ENCODE measurements around the gene SCN4A. TPM values are rescaled to one million over a fixed set of nuclear protein-coding genes. Genes with fewer than 3 reads are reported as not detected.

The SCN4A gene
- total RNA-seq, 2 experiments from 2014 or later = 0.08 to 0.13 TPM

DNA sequence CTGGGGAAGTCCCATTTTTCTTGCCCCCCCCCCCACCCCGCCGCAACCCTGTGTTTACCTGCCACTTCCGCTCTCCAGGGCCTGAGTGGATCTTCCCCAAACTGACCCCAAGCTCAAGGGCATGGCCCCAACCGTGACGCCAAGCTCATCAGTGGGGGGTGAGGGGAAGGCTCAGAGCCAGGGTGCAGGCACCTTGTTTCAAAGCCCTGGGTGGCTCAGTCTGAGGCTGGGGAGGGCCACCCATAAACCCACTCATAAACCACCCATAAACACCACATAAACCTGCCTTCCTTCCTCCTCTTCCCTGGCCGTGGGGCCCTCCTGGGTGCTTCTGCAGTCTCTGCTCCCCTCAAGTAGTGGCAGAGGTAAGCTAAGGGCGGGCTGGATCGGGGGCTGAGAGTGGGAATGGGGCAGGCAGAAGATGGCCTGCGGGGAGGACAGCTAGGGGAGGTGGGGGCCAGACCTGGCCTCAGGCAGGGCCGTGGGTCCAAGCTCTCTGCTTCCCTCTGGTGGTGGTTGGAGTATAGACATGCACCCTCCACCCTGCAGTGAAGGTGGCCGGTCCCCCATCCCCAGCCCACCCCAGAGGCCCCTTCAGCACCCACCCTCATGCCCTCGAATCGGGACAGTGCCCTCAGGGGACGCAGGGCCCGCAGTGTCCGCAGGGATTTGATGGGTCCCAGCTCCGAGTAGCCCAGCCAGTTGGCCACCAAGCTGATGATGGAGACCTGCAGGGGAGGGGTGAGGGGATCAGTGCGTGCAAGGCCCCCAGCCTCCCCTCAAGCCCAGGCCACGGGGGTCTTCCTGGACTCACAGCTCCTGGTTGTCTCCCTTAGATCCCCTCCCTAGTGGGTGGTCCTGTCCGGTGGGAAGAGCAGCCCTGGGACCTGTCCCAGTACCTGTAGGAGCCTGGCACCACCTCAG lies 26.0 kb downstream of the SCN4A start:
- Mint-ChIP-seq H3K27me3 (peaks cover 10% of the 10 kb centered on the region), H3K4me1 (peaks cover 22% of the 10 kb centered on the region), H3K36me3 (ENCODE audit: low read depth) (no peaks in the 10 kb centered on the region), H3K4me3 (peak overlapping the region; percentile 37), H3K9me3 (no peaks in the 10 kb centered on the region), H3K27ac (peak overlapping the region; percentile 71)
- DNase-seq = peak; percentile 67
- ChIA-PET POLR2A (interaction anchor here (0.7 to 1.9 kb wide), 17 partner anchors 10 to 246 kb away, joined by 3 to 15 read pairs (median 4); partner anchors contain the start of genes CD79B, ICAM2 and PRR29), CTCF (interaction anchor here (0.8 to 2.8 kb wide), 39 partner anchors 8 to 574 kb away, joined by 3 to 59 read pairs (median 6); partner anchors contain the start of genes CD79B, CSHL1, ERN1 and GH1)

GRCh38 chr17:63945784-63946439 lies 26.8 kb downstream of the SCN4A start:
- ChIA-PET POLR2A (interaction anchor here (0.9 to 1.9 kb wide), 14 partner anchors 11 to 245 kb away, joined by 3 to 15 read pairs (median 6); partner anchors contain the start of genes CD79B, ICAM2 and PRR29), CTCF (interaction anchor here (0.8 to 2.8 kb wide), 39 partner anchors 9 to 574 kb away, joined by 3 to 59 read pairs (median 6); partner anchors contain the start of genes CD79B, CSHL1, ERN1 and GH1)
- H3K4me3 Mint-ChIP-seq = no peak overlapping the region

GRCh38 chr17:63944736-63945499 lies 27.8 kb downstream of the SCN4A start:
- Mint-ChIP-seq H3K27ac (no peak overlapping the region), H3K4me1 (peaks cover 22% of the 10 kb centered on the region), H3K36me3 (ENCODE audit: low read depth) (no peaks in the 10 kb centered on the region)

More at GRCh38 chr17:63945784-63946439, 26.8 kb downstream of the SCN4A start:
- no peak overlapping the region for H3K27ac Mint-ChIP-seq
- no peaks in the 10 kb centered on the region for H3K9me3 Mint-ChIP-seq
- H3K4me1 Mint-ChIP-seq = peaks cover 22% of the 10 kb centered on the region
- H3K36me3 Mint-ChIP-seq (ENCODE audit: low read depth) = no peaks in the 10 kb centered on the region
- no peak for DNase-seq
- H3K27me3 Mint-ChIP-seq = peaks cover 10% of the 10 kb centered on the region

DNA sequence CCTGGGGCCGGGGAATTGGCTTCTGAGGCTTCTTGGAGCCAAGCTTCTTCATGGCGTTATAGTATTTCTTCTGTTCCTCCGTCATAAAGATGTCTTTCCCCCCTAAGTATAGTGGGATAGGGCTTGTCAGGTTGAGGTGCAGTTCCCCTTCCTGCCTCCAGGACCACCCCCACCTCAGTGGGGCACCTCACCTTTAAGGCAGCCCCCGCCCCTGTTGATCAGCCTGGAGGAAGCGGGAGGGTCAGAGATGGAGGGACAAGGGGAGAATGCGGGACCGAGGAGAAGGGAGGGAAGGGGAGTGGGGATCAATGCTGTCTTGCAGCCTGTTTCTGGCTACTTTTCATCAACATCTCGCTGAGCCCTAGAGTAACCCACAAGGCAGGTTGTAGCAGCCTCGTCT lies 29.0 kb downstream of the SCN4A start:
- H3K27ac Mint-ChIP-seq = no peak overlapping the region
- H3K4me1 Mint-ChIP-seq = peaks cover 27% of the 10 kb centered on the region
- POLR2A ChIA-PET = no interaction called here
- no peaks in the 10 kb centered on the region for H3K9me3 Mint-ChIP-seq
- CTCF ChIA-PET = no interaction called here
- no peak for DNase-seq
- no peaks in the 10 kb centered on the region for H3K36me3 Mint-ChIP-seq (ENCODE audit: low read depth)
- peaks cover 10% of the 10 kb centered on the region for H3K27me3 Mint-ChIP-seq
- no peak overlapping the region for H3K4me3 Mint-ChIP-seq

More at GRCh38 chr17:63944736-63945499, 27.8 kb downstream of the SCN4A start:
- CTCF ChIA-PET = interaction anchor here (1.7 to 2.8 kb wide), 4 partner anchors 10 to 81 kb away, joined by 8 to 59 read pairs (median 20); partner anchors contain the start of gene GH1
- DNase-seq = no peak
- Mint-ChIP-seq H3K4me3 (no peak overlapping the region), H3K27me3 (peaks cover 10% of the 10 kb centered on the region), H3K9me3 (no peaks in the 10 kb centered on the region)
- POLR2A ChIA-PET = interaction anchor here (1.2 to 1.9 kb wide), 4 partner anchors 12 to 201 kb away, joined by 5 to 10 read pairs (median 7); partner anchors contain the start of gene CD79B

DNA sequence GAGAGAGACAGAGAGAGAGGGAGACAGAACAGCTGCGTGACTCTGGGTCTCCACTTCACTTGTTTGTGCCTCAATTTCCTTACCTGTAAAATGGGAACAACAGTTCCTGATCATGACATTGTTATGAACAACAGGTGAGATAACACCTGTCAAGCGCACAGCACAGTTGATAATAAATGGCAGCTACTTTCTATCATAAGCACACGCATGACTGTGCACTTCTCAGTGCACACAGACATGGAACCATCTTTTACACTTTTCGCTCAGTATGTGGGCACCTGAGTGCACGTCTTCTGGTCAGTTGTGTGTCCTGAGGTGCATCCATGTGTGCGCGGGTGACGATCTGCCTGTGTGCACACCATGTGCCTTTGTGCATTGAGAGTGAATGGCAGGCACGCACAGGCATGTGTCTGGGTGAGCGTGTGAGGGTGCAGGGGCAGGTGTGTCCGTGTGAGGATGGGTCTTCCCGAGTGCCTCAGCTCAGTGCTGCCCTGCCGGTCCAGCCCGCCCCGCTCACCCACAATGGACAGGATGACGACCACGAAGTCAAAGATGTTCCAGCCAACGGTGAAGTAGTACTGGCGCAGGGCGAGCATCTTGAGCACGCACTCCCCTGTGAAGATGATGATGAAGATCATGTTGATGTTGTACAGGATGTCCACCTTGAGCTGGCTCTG lies 30.3 kb downstream of the SCN4A start:
- DNase-seq = no peak
- ChIA-PET CTCF (interaction anchor here (1.7 kb wide), 1 partner anchor 23 kb away, joined by 4 read pairs; no protein-coding TSS in a partner anchor), POLR2A (interaction anchor here (0.8 kb wide), 1 partner anchor 24 kb away, joined by 3 read pairs; the partner anchor contains the start of gene GH1)
- H3K4me1 Mint-ChIP-seq = peaks cover 31% of the 10 kb centered on the region
- H3K27me3 Mint-ChIP-seq = peaks cover 10% of the 10 kb centered on the region
- no peaks in the 10 kb centered on the region for H3K36me3 Mint-ChIP-seq (ENCODE audit: low read depth)
- no peak overlapping the region for H3K4me3 Mint-ChIP-seq
- no peaks in the 10 kb centered on the region for H3K9me3 Mint-ChIP-seq
- no peak overlapping the region for H3K27ac Mint-ChIP-seq

DNA sequence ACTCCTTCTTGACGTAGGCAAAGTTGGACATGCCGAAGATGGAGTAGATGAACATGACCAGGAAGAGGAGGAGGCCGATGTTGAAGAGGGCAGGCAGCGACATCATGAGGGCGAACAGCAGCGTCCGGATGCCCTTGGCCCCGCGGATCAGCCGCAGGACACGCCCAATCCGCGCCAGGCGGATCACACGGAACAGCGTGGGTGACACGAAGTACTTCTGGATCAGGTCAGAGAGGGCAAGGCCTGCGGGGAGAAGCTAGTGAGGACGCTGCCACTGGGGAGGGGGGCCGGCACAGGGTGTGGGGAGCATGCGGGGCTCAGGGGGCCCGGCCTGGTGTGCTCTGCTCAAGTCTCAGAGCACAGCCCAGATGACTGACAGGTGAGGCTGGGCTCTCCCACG lies 31.0 kb downstream of the SCN4A start:
- no peak overlapping the region for H3K27ac Mint-ChIP-seq
- H3K4me1 Mint-ChIP-seq = peaks cover 27% of the 10 kb centered on the region
- ChIA-PET POLR2A (interaction anchor here (0.8 to 1.3 kb wide), 2 partner anchors 10 to 23 kb away, joined by 3 to 5 read pairs; partner anchors contain the start of genes CD79B and GH1), CTCF (interaction anchor here (1.7 kb wide), 1 partner anchor 22 kb away, joined by 4 read pairs; no protein-coding TSS in a partner anchor)
- no peaks in the 10 kb centered on the region for H3K9me3 Mint-ChIP-seq
- H3K4me3 Mint-ChIP-seq = no peak overlapping the region
- no peaks in the 10 kb centered on the region for H3K36me3 Mint-ChIP-seq (ENCODE audit: low read depth)
- peaks cover 10% of the 10 kb centered on the region for H3K27me3 Mint-ChIP-seq
- DNase-seq = no peak

- CTCF ChIA-PET = interaction anchor here (0.7 kb wide), 1 partner anchor 192 kb away, joined by 3 read pairs; no protein-coding TSS in a partner anchor
Observed at GRCh38 chr17:63941162-63941561, 31.6 kb downstream of the SCN4A start.

DNA sequence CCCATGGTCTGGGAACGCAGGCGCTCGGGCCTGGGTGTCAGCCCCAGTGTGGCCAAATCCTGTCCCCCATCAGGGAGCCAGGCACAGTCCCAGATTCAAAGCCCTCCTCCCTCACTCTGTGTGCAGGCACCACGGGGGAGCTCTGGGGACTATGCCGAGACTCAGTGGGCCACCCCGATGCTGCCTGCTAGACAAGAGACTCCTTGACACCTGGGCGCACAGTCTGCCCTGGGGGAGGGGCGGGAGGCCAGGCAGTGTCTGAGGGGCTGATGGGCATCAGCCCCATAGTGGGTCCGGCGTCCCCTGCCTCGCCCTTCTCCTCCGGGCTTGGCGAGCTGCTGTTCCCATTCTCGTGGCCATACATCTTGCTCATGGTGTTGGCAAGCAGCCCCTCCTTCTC lies 32.1 kb downstream of the SCN4A start:
- Mint-ChIP-seq H3K27me3 (peaks cover 15% of the 10 kb centered on the region), H3K36me3 (ENCODE audit: low read depth) (no peaks in the 10 kb centered on the region), H3K4me1 (peaks cover 15% of the 10 kb centered on the region), H3K9me3 (no peaks in the 10 kb centered on the region), H3K27ac (no peak overlapping the region), H3K4me3 (no peak overlapping the region)
- CTCF ChIA-PET = interaction anchor here (0.7 kb wide), 1 partner anchor 193 kb away, joined by 3 read pairs; no protein-coding TSS in a partner anchor
- POLR2A ChIA-PET = interaction anchor here (0.6 to 1.5 kb wide), 4 partner anchors 9 to 14 kb away, joined by 3 to 5 read pairs (median 4); partner anchors contain the start of gene CD79B
- no peak for DNase-seq

More at GRCh38 chr17:63941162-63941561, 31.6 kb downstream of the SCN4A start:
- H3K4me1 Mint-ChIP-seq = peaks cover 21% of the 10 kb centered on the region
- DNase-seq = no peak
- H3K27me3 Mint-ChIP-seq = peaks cover 13% of the 10 kb centered on the region
- no peaks in the 10 kb centered on the region for H3K36me3 Mint-ChIP-seq (ENCODE audit: low read depth)
- no peaks in the 10 kb centered on the region for H3K9me3 Mint-ChIP-seq
- no peak overlapping the region for H3K4me3 Mint-ChIP-seq
- H3K27ac Mint-ChIP-seq = no peak overlapping the region
- POLR2A ChIA-PET = interaction anchor here (0.6 to 1.3 kb wide), 2 partner anchors 9 to 15 kb away, joined by 4 to 5 read pairs; partner anchors contain the start of gene CD79B

DNA sequence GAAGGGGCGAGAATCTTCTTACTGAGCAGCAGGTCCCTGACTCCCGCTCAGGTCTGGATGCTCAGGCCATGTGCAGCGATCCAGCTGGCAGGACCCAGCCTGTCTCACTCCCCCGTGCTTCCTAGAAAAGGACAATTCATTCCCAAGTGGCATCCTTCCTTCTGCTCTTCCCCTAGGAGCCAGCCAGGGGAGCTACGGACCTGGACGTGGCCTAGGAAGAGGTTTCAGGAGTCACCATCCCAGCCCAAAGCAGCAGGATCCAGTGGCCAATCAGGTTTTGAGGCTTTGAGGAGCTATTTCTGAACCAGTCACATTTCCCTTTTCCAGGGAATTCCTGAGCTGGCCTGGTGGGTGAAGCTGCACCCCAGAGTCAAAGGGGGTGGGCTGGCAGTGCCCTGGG lies 32.8 kb downstream of the SCN4A start:
- no peaks in the 10 kb centered on the region for H3K9me3 Mint-ChIP-seq
- no peaks in the 10 kb centered on the region for H3K36me3 Mint-ChIP-seq (ENCODE audit: low read depth)
- ChIA-PET POLR2A (interaction anchor here (0.7 to 1.5 kb wide), 3 partner anchors 9 to 39 kb away, joined by 3 to 4 read pairs (median 3); no protein-coding TSS in a partner anchor), CTCF (no interaction called here)
- no peak overlapping the region for H3K4me3 Mint-ChIP-seq
- peaks cover 9% of the 10 kb centered on the region for H3K4me1 Mint-ChIP-seq
- DNase-seq = no peak
- H3K27me3 Mint-ChIP-seq = peaks cover 17% of the 10 kb centered on the region
- H3K27ac Mint-ChIP-seq = no peak overlapping the region

DNA sequence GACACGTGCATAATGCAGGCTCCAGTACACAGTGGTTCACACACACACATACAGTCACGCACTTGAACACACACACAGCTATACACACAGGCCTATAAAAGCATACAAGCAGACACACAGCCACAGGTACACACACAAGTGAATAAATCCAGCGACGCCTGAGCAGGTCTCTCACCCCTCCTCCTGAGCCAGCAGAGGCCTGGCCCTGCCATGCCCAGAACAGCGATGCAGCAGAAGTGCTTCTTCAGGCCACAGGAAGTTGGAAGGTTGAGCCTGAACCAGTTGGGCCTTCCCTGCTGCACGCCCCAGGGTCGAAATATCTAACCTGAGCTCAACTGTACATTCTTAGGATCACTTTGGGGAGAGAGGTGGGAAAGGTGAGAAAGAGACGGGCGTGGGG lies 33.3 kb downstream of the SCN4A start:
- H3K27ac Mint-ChIP-seq = no peak overlapping the region

GRCh38 chr17:63937920-63938319 lies 34.8 kb downstream of the SCN4A start:
- no peak overlapping the region for H3K27ac Mint-ChIP-seq
- POLR2A ChIA-PET = no interaction called here
- peaks cover 14% of the 10 kb centered on the region for H3K27me3 Mint-ChIP-seq
- no peaks in the 10 kb centered on the region for H3K36me3 Mint-ChIP-seq (ENCODE audit: low read depth)
- H3K9me3 Mint-ChIP-seq = no peaks in the 10 kb centered on the region
- no peak for DNase-seq
- CTCF ChIA-PET = interaction anchor here (1.0 kb wide), 1 partner anchor 196 kb away, joined by 5 read pairs; no protein-coding TSS in a partner anchor
- H3K4me3 Mint-ChIP-seq = no peak overlapping the region
- H3K4me1 Mint-ChIP-seq = peaks cover 12% of the 10 kb centered on the region

More for the DNA sequence above, 33.3 kb downstream of the SCN4A start:
- H3K4me1 Mint-ChIP-seq = peaks cover 9% of the 10 kb centered on the region
- CTCF ChIA-PET = no interaction called here
- H3K27me3 Mint-ChIP-seq = peaks cover 17% of the 10 kb centered on the region
- H3K36me3 Mint-ChIP-seq (ENCODE audit: low read depth) = no peaks in the 10 kb centered on the region
- no peak overlapping the region for H3K4me3 Mint-ChIP-seq
- no peaks in the 10 kb centered on the region for H3K9me3 Mint-ChIP-seq
- POLR2A ChIA-PET = interaction anchor here (1.5 kb wide), 2 partner anchors 9 to 11 kb away, joined by 3 to 4 read pairs; no protein-coding TSS in a partner anchor
- no peak for DNase-seq
